ENCODE measurements around the gene SEMA3A. TPM values are rescaled to one million over a fixed set of nuclear protein-coding genes. Genes with fewer than 3 reads are reported as not detected.

The SEMA3A gene
- total and polyA plus RNA-seq, 4 donors: 0.13 to 0.56 (median 0.20) TPM

- H3K4me3 ChIP-seq (ENCODE audit: low read depth in 1 of 3, low read length in 3 of 3): no peak overlapping the region
- H3K9ac ChIP-seq (ENCODE audit: low read depth in 1 of 2, low read length in 2 of 2): no peak overlapping the region
- no peaks in the 10 kb centered on the region for H3K36me3 ChIP-seq (ENCODE audit: control insufficient read depth in 4 of 4, insufficient read depth in 3 of 4, low read depth in 1 of 4, low read length in 3 of 4)
- H3K27ac ChIP-seq (ENCODE audit: low read depth in 1 of 2, low read length in 2 of 2): no peak overlapping the region
- no peaks in the 10 kb centered on the region for H3K9me3 ChIP-seq (ENCODE audit: control insufficient read depth in 4 of 4, low read length in 3 of 4)
- 40% methylated on average over 2 of the region's 2 CpGs for WGBS
- H3K4me1 ChIP-seq (ENCODE audit: control insufficient read depth in 4 of 4, insufficient read depth in 4 of 4, low read length in 3 of 4): peaks cover 0 to 2% (median 0%) of the 10 kb centered on the region in 4 donors
- no peak for DNase-seq (ENCODE audit: low spot score)
- TF ChIP-seq MAX (IDR thresholded peaks at IDR 0.05) (no peak), FOXA1 (IDR thresholded peaks at IDR 0.05) (no peak), RAD21 (IDR thresholded peaks at IDR 0.05) (no peak), JUND (IDR thresholded peaks at IDR 0.05) (no peak), ATF3 (IDR thresholded peaks at IDR 0.05) (no peak), FOXA2 (IDR thresholded peaks at IDR 0.05) (no peak), GABPA (IDR thresholded peaks at IDR 0.05 in 1 of 2, conservative IDR thresholded peaks at IDR 0.05 in 1 of 2) (no peak), NR2F2 (IDR thresholded peaks at IDR 0.05) (no peak), TAF1 (conservative IDR thresholded peaks at IDR 0.05) (no peak), SP1 (IDR thresholded peaks at IDR 0.05) (no peak), REST (IDR thresholded peaks at IDR 0.05) (no peak), HNF4A (conservative IDR thresholded peaks at IDR 0.05) (no peak), EGR1 (IDR thresholded peaks at IDR 0.05; ENCODE audit: low read depth in 2 of 2) (no peak), RXRA (IDR thresholded peaks at IDR 0.05) (no peak)
- TF ChIP-seq, protein P1, sequence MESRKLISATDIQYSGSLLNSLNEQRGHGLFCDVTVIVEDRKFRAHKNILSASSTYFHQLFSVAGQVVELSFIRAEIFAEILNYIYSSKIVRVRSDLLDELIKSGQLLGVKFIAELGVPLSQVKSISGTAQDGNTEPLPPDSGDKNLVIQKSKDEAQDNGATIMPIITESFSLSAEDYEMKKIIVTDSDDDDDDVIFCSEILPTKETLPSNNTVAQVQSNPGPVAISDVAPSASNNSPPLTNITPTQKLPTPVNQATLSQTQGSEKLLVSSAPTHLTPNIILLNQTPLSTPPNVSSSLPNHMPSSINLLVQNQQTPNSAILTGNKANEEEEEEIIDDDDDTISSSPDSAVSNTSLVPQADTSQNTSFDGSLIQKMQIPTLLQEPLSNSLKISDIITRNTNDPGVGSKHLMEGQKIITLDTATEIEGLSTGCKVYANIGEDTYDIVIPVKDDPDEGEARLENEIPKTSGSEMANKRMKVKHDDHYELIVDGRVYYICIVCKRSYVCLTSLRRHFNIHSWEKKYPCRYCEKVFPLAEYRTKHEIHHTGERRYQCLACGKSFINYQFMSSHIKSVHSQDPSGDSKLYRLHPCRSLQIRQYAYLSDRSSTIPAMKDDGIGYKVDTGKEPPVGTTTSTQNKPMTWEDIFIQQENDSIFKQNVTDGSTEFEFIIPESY (IDR thresholded peaks at IDR 0.05): no peak
- TF ChIP-seq, protein P2, sequence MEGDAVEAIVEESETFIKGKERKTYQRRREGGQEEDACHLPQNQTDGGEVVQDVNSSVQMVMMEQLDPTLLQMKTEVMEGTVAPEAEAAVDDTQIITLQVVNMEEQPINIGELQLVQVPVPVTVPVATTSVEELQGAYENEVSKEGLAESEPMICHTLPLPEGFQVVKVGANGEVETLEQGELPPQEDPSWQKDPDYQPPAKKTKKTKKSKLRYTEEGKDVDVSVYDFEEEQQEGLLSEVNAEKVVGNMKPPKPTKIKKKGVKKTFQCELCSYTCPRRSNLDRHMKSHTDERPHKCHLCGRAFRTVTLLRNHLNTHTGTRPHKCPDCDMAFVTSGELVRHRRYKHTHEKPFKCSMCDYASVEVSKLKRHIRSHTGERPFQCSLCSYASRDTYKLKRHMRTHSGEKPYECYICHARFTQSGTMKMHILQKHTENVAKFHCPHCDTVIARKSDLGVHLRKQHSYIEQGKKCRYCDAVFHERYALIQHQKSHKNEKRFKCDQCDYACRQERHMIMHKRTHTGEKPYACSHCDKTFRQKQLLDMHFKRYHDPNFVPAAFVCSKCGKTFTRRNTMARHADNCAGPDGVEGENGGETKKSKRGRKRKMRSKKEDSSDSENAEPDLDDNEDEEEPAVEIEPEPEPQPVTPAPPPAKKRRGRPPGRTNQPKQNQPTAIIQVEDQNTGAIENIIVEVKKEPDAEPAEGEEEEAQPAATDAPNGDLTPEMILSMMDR (IDR thresholded peaks at IDR 0.05; ENCODE audit: low read depth, low read length, missing input control): no peak
- no peaks in the 10 kb centered on the region for H3K27me3 ChIP-seq (ENCODE audit: control insufficient read depth in 4 of 4, insufficient read depth in 4 of 4, low read length in 3 of 4)
Observed at GRCh38 chr7:84108787-84109186, 85.8 kb downstream of the SEMA3A start.

DNA sequence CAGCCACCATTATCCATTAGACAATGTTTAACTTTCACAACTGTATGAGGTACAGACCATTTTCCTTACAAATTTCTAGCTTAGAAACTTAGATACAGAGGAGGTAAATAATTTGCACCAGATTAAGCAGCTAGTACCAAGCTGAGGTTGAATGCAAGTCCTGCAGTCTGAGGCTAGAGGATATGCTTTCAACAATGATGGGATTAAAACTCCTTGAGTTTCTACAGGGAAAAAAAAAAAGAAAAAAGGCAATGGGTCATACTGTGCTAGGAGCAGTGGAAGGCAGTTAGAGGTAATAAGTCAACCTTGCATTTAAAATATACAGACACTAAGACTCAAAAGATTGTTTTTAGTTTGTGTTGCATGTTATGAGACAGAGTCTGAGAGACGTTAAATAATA lies 86.5 kb downstream of the SEMA3A start:
- Histone ChIP-seq H3K4me3 (ENCODE audit: low read depth in 1 of 3, low read length in 3 of 3) (no peak overlapping the region), H3K9me3 (ENCODE audit: control insufficient read depth in 4 of 4, low read length in 3 of 4) (no peaks in the 10 kb centered on the region), H3K27ac (ENCODE audit: low read depth in 1 of 2, low read length in 2 of 2) (no peak overlapping the region), H3K36me3 (ENCODE audit: control insufficient read depth in 4 of 4, insufficient read depth in 3 of 4, low read depth in 1 of 4, low read length in 3 of 4) (no peaks in the 10 kb centered on the region), H3K27me3 (ENCODE audit: control insufficient read depth in 4 of 4, insufficient read depth in 4 of 4, low read length in 3 of 4) (no peaks in the 10 kb centered on the region), H3K4me1 (ENCODE audit: control insufficient read depth in 4 of 4, insufficient read depth in 4 of 4, low read length in 3 of 4) (no peaks in the 10 kb centered on the region), H3K9ac (ENCODE audit: low read depth in 1 of 2, low read length in 2 of 2) (no peak overlapping the region)
- WGBS: 61% methylated on average over 1 of the region's 1 CpG
- DNase-seq (ENCODE audit: low spot score): no peak
- no peak for TF ChIP-seq HNF4A (conservative IDR thresholded peaks at IDR 0.05)

Measured in liver (tissue), 9 donors.